GM19023 (cell line): ENCODE results near the gene CTNNB1.

Source experiments
- ATAC-seq: cut with Tn5 transposase; IDR thresholded peaks from one replicate; pipeline ENCODE4 v1.9.1; 2021; ENCODE audit warnings: mild to moderate bottlenecking, moderate library complexity; ENCODE audit not compliant: unreplicated experiment

Gene CTNNB1

GRCh38 chr3:41190509-41191284 lies 8.6 kb upstream of the CTNNB1 start:
- no peak for ATAC-seq

- ATAC-seq = no peak
These were observed 6.4 kb upstream of the CTNNB1 start for GRCh38 chr3:41192885-41193284.

- no peak for ATAC-seq
These were observed 5.3 kb upstream of the CTNNB1 start for GRCh38 chr3:41193794-41194539.

GRCh38 chr3:41194701-41195100 lies 4.6 kb upstream of the CTNNB1 start:
- no peak for ATAC-seq

- ATAC-seq = no peak
These were observed 3.4 kb upstream of the CTNNB1 start for GRCh38 chr3:41195946-41196345.

GRCh38 chr3:41196499-41197410 lies 2.5 kb upstream of the CTNNB1 start:
- ATAC-seq = no peak

- no peak for ATAC-seq
These were observed 1.3 kb upstream of the CTNNB1 start for GRCh38 chr3:41198046-41198445.

- peak; percentile 0 for ATAC-seq
These were observed 779 bp upstream of the CTNNB1 start for GRCh38 chr3:41198526-41198925.

GRCh38 chr3:41199866-41200668 lies 762 bp downstream of the CTNNB1 start:
- peak; percentile 11 for ATAC-seq

- ATAC-seq = no peak
These were observed 1.3 kb downstream of the CTNNB1 start for GRCh38 chr3:41200669-41201021.

- ATAC-seq = no peak
These were observed 2.9 kb downstream of the CTNNB1 start for GRCh38 chr3:41202075-41202833.

- no peak for ATAC-seq
These were observed 3.6 kb downstream of the CTNNB1 start for GRCh38 chr3:41202834-41203345.

GRCh38 chr3:41204369-41204768 lies 5.1 kb downstream of the CTNNB1 start:
- ATAC-seq = no peak

GRCh38 chr3:41205591-41205990 lies 6.3 kb downstream of the CTNNB1 start:
- no peak for ATAC-seq

GRCh38 chr3:41207355-41207754 lies 8.1 kb downstream of the CTNNB1 start:
- no peak for ATAC-seq

- no peak for ATAC-seq
These were observed 9.4 kb downstream of the CTNNB1 start for GRCh38 chr3:41208507-41209220.

- no peak for ATAC-seq
These were observed 10.3 kb downstream of the CTNNB1 start for GRCh38 chr3:41209646-41210045.

- no peak for ATAC-seq
These were observed 11.7 kb downstream of the CTNNB1 start for GRCh38 chr3:41210966-41211365.

GRCh38 chr3:41212088-41212487 lies 12.8 kb downstream of the CTNNB1 start:
- no peak for ATAC-seq
